Fibroblast of lung (primary cell): ENCODE measurements around the gene INTS7. TPM values are rescaled to one million over a fixed set of nuclear protein-coding genes. Genes with fewer than 3 reads are reported as not detected.
"Not testable (repeated sequence)": the region's sequence is repeated elsewhere in the genome, so short reads cannot be mapped to it uniquely, and the experiment has no call there.

Source experiments
- DNase-seq, 2 donors: peaks; one replicate each; pipeline versions ENCODE4 v3.0.0 to v3.0.0-alpha.2; 2010; ENCODE audit warnings: low read depth in 2 of 2
- H2AFZ ChIP-seq: 2 replicates; pipeline ENCODE4 v1.5.1; 2012; ENCODE audit warnings: low read length, control low read depth, inconsistent platforms
- H3K27ac ChIP-seq: 2 replicates; pipeline ENCODE4 v1.5.1; 2011; ENCODE audit warnings: low read length, control low read depth; ENCODE audit not compliant: insufficient read depth
- H3K27me3 ChIP-seq: 2 replicates; pipeline ENCODE4 v1.5.1; 2011; ENCODE audit warnings: mild to moderate bottlenecking, low read length; ENCODE audit not compliant: control insufficient read depth, insufficient read depth
- H3K36me3 ChIP-seq: 2 replicates; pipeline ENCODE4 v1.5.1; 2011; ENCODE audit warnings: low read length; ENCODE audit not compliant: control insufficient read depth, insufficient read depth
- H3K4me1 ChIP-seq: 2 replicates; pipeline ENCODE4 v1.5.1; 2011; ENCODE audit warnings: low read length; ENCODE audit not compliant: control insufficient read depth, insufficient read depth; ENCODE audit errors: extremely low read depth
- H3K4me2 ChIP-seq: 2 replicates; pipeline ENCODE4 v1.5.1; 2011; ENCODE audit warnings: low read length, control low read depth; ENCODE audit not compliant: insufficient read depth; ENCODE audit errors: extremely low read depth
- H3K4me3 ChIP-seq, 4 experiments: fragments of 200-600 bp in 1 of 4; sonication (generic) in 1 of 4; replicated peaks in 1 of 4; 2 replicates each; pipeline ENCODE4 v1.5.1; 2011 to 2016; ENCODE audit warnings: low read length in 4 of 4, low read depth in 3 of 4, mild to moderate bottlenecking in 3 of 4, control low read depth in 2 of 4, inconsistent platforms in 1 of 4, mixed read lengths in 1 of 4; ENCODE audit not compliant: insufficient read depth in 1 of 4; ENCODE audit errors: control extremely low read depth in 1 of 4
- H3K79me2 ChIP-seq: 2 replicates; pipeline ENCODE4 v1.5.1; 2012; ENCODE audit warnings: mild to moderate bottlenecking, low read length, inconsistent platforms; ENCODE audit not compliant: control insufficient read depth, insufficient read depth
- H3K9ac ChIP-seq: 2 replicates; pipeline ENCODE4 v1.5.1; 2011; ENCODE audit warnings: mild to moderate bottlenecking, low read length, control low read depth; ENCODE audit not compliant: insufficient read depth
- H3K9me3 ChIP-seq: 2 replicates; pipeline ENCODE4 v1.5.1; 2012; ENCODE audit warnings: low read depth, low read length; ENCODE audit not compliant: control insufficient read depth, insufficient read depth
- H4K20me1 ChIP-seq: 2 replicates; pipeline ENCODE4 v1.5.1; 2011; ENCODE audit warnings: low read length; ENCODE audit not compliant: control insufficient read depth, insufficient read depth; ENCODE audit errors: extremely low read depth
- CTCF ChIP-seq, 2 donors: IDR thresholded peaks in 1 of 2; conservative IDR thresholded peaks in 1 of 2; 1 replicate in 1 of 2; 2 replicates in 1 of 2; pipeline ENCODE4 v1.5.1; 2011 to 2012; ENCODE audit warnings: low read length in 2 of 2, control low read depth in 1 of 2, inconsistent platforms in 1 of 2, low read depth in 1 of 2, mild to moderate bottlenecking in 1 of 2
- EZH2 ChIP-seq: IDR thresholded peaks from 2 replicates; pipeline ENCODE4 v1.5.1; 2012; ENCODE audit warnings: low read length, control low read depth, mild to moderate bottlenecking; ENCODE audit errors: missing control alignments
- polyA plus RNA-seq, 2 donors: library from polyadenylated mRNA; depleted of rRNA in 1 of 2; stranded (reverse) in 1 of 2; unstranded in 1 of 2; fragments of >200 nt; gene quantifications; 2 replicates each; pipeline ENCODE4 v1.2.1, GENCODE V29; 2011 to 2012; ENCODE audit warnings: missing spikeins in 1 of 2
- total RNA-seq: library from RNA; depleted of rRNA; stranded (reverse); fragments of >200 nt; gene quantifications from 2 replicates; pipeline ENCODE4 v1.2.1, GENCODE V29; 2014

The INTS7 gene
- total and polyA plus RNA-seq, 2 donors (not counting 1 experiment from before 2014, with no cell fraction given), result 20.6 to 23.7 TPM

GRCh38 chr1:211920141-211920572, 115.2 kb downstream of the INTS7 start:
- H3K4me1 ChIP-seq, result peaks cover 8% of the 10 kb centered on the region
- no peak overlapping the region for H3K9ac ChIP-seq
- H3K27ac ChIP-seq, result peak overlapping the region; percentile 60
- H3K4me2 ChIP-seq, result peak overlapping the region; percentile 18
- no peak overlapping the region for H2AFZ ChIP-seq
- H3K9me3 ChIP-seq, result no peaks in the 10 kb centered on the region
- H4K20me1 ChIP-seq, result no peaks in the 10 kb centered on the region
- H3K4me3 ChIP-seq, result no peak overlapping the region
- peak; percentile 79 to 83 for DNase-seq
- no peaks in the 10 kb centered on the region for H3K79me2 ChIP-seq
- TF ChIP-seq CTCF (conservative IDR thresholded peaks at IDR 0.05 in 1 of 2, IDR thresholded peaks at IDR 0.05 in 1 of 2; ENCODE audit: low read depth in 1 of 2, low read length in 2 of 2), result no peak
- TF ChIP-seq EZH2, result no peak
- no peaks in the 10 kb centered on the region for H3K36me3 ChIP-seq
- peaks cover 9% of the 10 kb centered on the region for H3K27me3 ChIP-seq

GRCh38 chr1:211918843-211919414, 116.4 kb downstream of the INTS7 start:
- TF ChIP-seq CTCF (conservative IDR thresholded peaks at IDR 0.05 in 1 of 2, IDR thresholded peaks at IDR 0.05 in 1 of 2; ENCODE audit: low read depth in 1 of 2, low read length in 2 of 2) (no peak), EZH2 (no peak)
- no peaks in the 10 kb centered on the region for H3K79me2 ChIP-seq
- H3K4me3 ChIP-seq, result no peak overlapping the region
- no peak overlapping the region for H3K27ac ChIP-seq
- no peaks in the 10 kb centered on the region for H4K20me1 ChIP-seq
- no peak for DNase-seq
- no peaks in the 10 kb centered on the region for H3K9me3 ChIP-seq
- H3K36me3 ChIP-seq, result no peaks in the 10 kb centered on the region
- no peak overlapping the region for H3K9ac ChIP-seq
- H2AFZ ChIP-seq, result no peak overlapping the region
- H3K4me1 ChIP-seq, result peaks cover 8% of the 10 kb centered on the region
- H3K27me3 ChIP-seq, result peaks cover 14% of the 10 kb centered on the region
- H3K4me2 ChIP-seq, result no peak overlapping the region

- not testable (repeated sequence) for H2AFZ ChIP-seq, H3K27me3 ChIP-seq, H3K27ac ChIP-seq, H3K4me3 ChIP-seq, H3K36me3 ChIP-seq, H3K4me1 ChIP-seq, H3K9me3 ChIP-seq, H3K9ac ChIP-seq, H4K20me1 ChIP-seq, H3K4me2 ChIP-seq, H3K79me2 ChIP-seq
- peak in 1 of 2 donors; percentile 19 for DNase-seq
These were observed 118.9 kb downstream of the INTS7 start for GRCh38 chr1:211916458-211916857.
